Right atrium auricular region (tissue), 2 donors: ENCODE results near the gene ZYG11B. TPM values are rescaled to one million over a fixed set of nuclear protein-coding genes. Genes with fewer than 3 reads are reported as not detected.
"Not testable (repeated sequence)": the region's sequence is repeated elsewhere in the genome, so short reads cannot be mapped to it uniquely, and the experiment has no call there.

Experiments
- DNase-seq: peaks from one replicate; pipeline ENCODE4 v3.0.0-alpha.2; 2019; ENCODE audit warnings: low spot score
- H3K27ac ChIP-seq, 2 donors: fragments of 200-600 bp; sonication (generic); 1 replicate in 1 of 2; 2 replicates in 1 of 2; pipeline ENCODE4 v1.5.1; 2016 to 2019
- H3K27me3 ChIP-seq, 2 donors: fragments of 200-600 bp; sonication (generic); one replicate each; pipeline versions ENCODE4 v1.5.1 to v1.6.0; 2017 to 2019
- H3K36me3 ChIP-seq: fragments of 200-600 bp; sonication (generic); one replicate; pipeline ENCODE4 v1.5.1; 2016
- H3K4me1 ChIP-seq, 2 donors: fragments of 200-600 bp; sonication (generic); one replicate each; pipeline versions ENCODE4 v1.5.1 to v1.6.0; 2017 to 2019
- H3K4me3 ChIP-seq, 2 donors: fragments of 200-600 bp; sonication (generic); 1 replicate in 1 of 2; 2 replicates in 1 of 2; pipeline ENCODE4 v1.5.1; 2017 to 2019; ENCODE audit warnings: mild to moderate bottlenecking in 1 of 2, moderate library complexity in 1 of 2
- H3K9me3 ChIP-seq, 2 donors: fragments of 200-600 bp; sonication (generic); one replicate each; pipeline ENCODE4 v1.5.1; 2019
- CTCF ChIP-seq, 2 donors: fragments of 200-600 bp; sonication (generic); IDR thresholded peaks; one replicate each; pipeline ENCODE4 v1.5.1; 2019; ENCODE audit warnings: antibody characterized with exemption in 2 of 2
- total RNA-seq, 2 donors: library from RNA; depleted of rRNA; stranded (reverse); fragments of >200 nt; gene quantifications; one replicate each; pipeline ENCODE4 v1.1.0, GENCODE V29; 2016

Gene ZYG11B
- total RNA-seq, 2 donors from 2014 or later, result 44.1 to 70.7 TPM

GRCh38 chr1:52771384-52771783 is 45.1 kb downstream of the ZYG11B start:
- no peaks in the 10 kb centered on the region for H3K4me1 ChIP-seq
- H3K4me3 ChIP-seq, result no peak overlapping the region
- TF ChIP-seq CTCF (IDR thresholded peaks at IDR 0.05), result no peak
- H3K9me3 ChIP-seq, result no peaks in the 10 kb centered on the region
- no peak overlapping the region for H3K27ac ChIP-seq
- H3K36me3 ChIP-seq, result peaks cover 5% of the 10 kb centered on the region
- no peak for DNase-seq
- H3K27me3 ChIP-seq, result no peaks in the 10 kb centered on the region

- Histone ChIP-seq H3K9me3 (no peaks in the 10 kb centered on the region), H3K4me1 (no peaks in the 10 kb centered on the region), H3K27ac (no peak overlapping the region), H3K4me3 (no peak overlapping the region), H3K36me3 (peaks cover 37% of the 10 kb centered on the region), H3K27me3 (no peaks in the 10 kb centered on the region)
- DNase-seq, result no peak
- TF ChIP-seq CTCF (IDR thresholded peaks at IDR 0.05), result no peak
Observed at GRCh38 chr1:52786148-52786547, 59.9 kb downstream of the ZYG11B start.

GRCh38 chr1:52790429-52790828 is 64.2 kb downstream of the ZYG11B start:
- not testable (repeated sequence) for H3K4me1 ChIP-seq, H3K27me3 ChIP-seq, H3K9me3 ChIP-seq, DNase-seq, H3K27ac ChIP-seq, H3K4me3 ChIP-seq
- H3K36me3 ChIP-seq, result peaks cover 40% of the 10 kb centered on the region

GRCh38 chr1:52792036-52792435 is 65.8 kb downstream of the ZYG11B start:
- no peak for DNase-seq
- H3K4me1 ChIP-seq, result no peaks in the 10 kb centered on the region
- peaks cover 31% of the 10 kb centered on the region for H3K36me3 ChIP-seq

GRCh38 chr1:52793717-52794116 is 67.5 kb downstream of the ZYG11B start:
- H3K36me3 ChIP-seq, result peaks cover 31% of the 10 kb centered on the region
- not testable (repeated sequence) for DNase-seq, H3K9me3 ChIP-seq, H3K27me3 ChIP-seq, H3K27ac ChIP-seq, H3K4me1 ChIP-seq, H3K4me3 ChIP-seq

More at GRCh38 chr1:52792036-52792435, 65.8 kb downstream of the ZYG11B start:
- Histone ChIP-seq H3K27me3 (no peaks in the 10 kb centered on the region), H3K9me3 (no peaks in the 10 kb centered on the region), H3K27ac (no peak overlapping the region), H3K4me3 (no peak overlapping the region)
- no peak for TF ChIP-seq CTCF (IDR thresholded peaks at IDR 0.05)

- no peak for DNase-seq
- no peak for TF ChIP-seq CTCF (IDR thresholded peaks at IDR 0.05)
- H3K27ac ChIP-seq, result no peak overlapping the region
- no peaks in the 10 kb centered on the region for H3K4me1 ChIP-seq
- peaks cover 31% of the 10 kb centered on the region for H3K36me3 ChIP-seq
- no peak overlapping the region for H3K4me3 ChIP-seq
- H3K9me3 ChIP-seq, result no peaks in the 10 kb centered on the region
- H3K27me3 ChIP-seq, result no peaks in the 10 kb centered on the region
Observed at GRCh38 chr1:52795464-52795863, 69.2 kb downstream of the ZYG11B start.

GRCh38 chr1:52798331-52798730 is 72.1 kb downstream of the ZYG11B start:
- Histone ChIP-seq H3K9me3 (no peaks in the 10 kb centered on the region), H3K4me3 (no peak overlapping the region), H3K27me3 (no peaks in the 10 kb centered on the region), H3K4me1 (no peaks in the 10 kb centered on the region), H3K36me3 (peaks cover 26% of the 10 kb centered on the region), H3K27ac (no peak overlapping the region)
- no peak for DNase-seq
- no peak for TF ChIP-seq CTCF (IDR thresholded peaks at IDR 0.05)
